GM11168 (cell line): ENCODE data around the gene IL16.

Experiments
- in situ Hi-C: fragments of 300-500 bp; cut with MboI; formaldehyde crosslinking; loops from one replicate; pipeline ENCODE4 v1.12.0; 2022; ENCODE audit warnings: low sequenced_read_pairs; ENCODE audit not compliant: unreplicated experiment

Gene IL16

GRCh38 chr15:81351651-81352050 lies 155.0 kb downstream of the IL16 start:
- in situ Hi-C loops = no loop called here

GRCh38 chr15:81356252-81356651 lies 159.6 kb downstream of the IL16 start:
- in situ Hi-C loops = no loop called here

- in situ Hi-C loops = no loop called here
Measured at GRCh38 chr15:81357180-81357686, 160.6 kb downstream of the IL16 start.

GRCh38 chr15:81358248-81358647 lies 161.6 kb downstream of the IL16 start:
- in situ Hi-C loops = no loop called here

DNA sequence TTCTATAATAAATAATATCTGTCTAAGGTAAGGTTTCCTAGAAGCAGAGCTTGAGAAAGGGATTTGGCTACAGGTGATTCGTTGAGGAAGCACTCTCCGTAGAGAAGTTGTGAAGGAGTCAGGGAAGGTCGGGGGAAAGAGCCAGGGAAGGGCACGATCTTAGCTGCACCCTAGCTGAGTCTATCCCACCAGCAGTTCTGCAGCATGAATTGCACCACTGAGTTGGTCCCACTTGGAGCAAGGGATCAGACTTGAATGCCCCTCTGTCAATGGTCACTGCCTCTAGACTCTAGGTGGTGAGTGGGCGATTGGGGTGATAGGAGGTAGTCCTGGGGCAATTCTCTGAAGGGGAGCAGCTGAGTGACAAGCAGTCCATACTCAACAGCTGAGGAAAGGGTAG lies 163.8 kb downstream of the IL16 start:
- in situ Hi-C loops = no loop called here

DNA sequence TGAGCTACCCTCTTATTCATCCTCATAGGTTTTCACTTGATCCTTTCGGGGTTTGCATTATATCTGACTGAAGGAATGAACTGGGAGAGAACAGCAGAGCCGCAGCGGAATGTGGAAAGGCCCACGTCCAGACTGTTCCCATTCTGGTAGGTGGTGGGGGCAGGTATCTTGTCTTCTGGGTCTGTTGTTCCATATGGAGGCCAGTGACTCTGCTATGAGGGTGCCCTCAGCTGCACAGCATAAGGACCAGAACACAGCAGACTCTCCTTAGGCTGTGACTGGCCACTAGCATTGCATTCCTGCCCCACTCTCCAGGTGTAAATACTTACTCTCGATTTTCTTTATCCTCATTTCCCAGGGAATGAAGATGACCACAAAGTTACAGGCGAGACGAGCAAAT lies 165.2 kb downstream of the IL16 start:
- in situ Hi-C loops = no loop called here

DNA sequence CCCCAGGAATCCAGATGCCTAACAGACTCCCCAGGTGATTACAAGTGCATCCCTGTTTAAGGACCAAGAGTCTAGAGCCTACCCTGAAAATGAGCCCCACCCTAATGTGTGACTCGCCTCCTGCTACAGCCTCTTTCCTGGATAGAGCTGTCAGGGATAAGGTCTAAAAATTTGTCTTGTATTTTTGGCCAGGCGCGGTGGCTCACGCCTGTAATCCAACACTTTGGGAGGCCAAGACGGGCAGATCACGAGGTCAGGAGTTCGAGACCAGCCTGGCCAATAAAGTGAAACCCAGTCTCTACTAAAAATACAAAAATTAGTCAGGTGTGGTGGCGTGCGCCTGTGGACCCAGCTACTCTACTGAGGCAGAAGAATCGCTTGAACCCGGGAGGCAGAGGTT lies 166.1 kb downstream of the IL16 start:
- in situ Hi-C loops = no loop called here

GRCh38 chr15:81363276-81363675 lies 166.6 kb downstream of the IL16 start:
- in situ Hi-C loops = no loop called here
